Colonic mucosa (tissue), 4 donors: Measurements from ENCODE around the gene MBOAT1. TPM values are rescaled to one million over a fixed set of nuclear protein-coding genes. Genes with fewer than 3 reads are reported as not detected.

Experiments
- DNase-seq: peaks from one replicate; pipeline ENCODE4 v3.0.0-alpha.2; 2020
- H3K27ac ChIP-seq: fragments of 200-600 bp; one replicate; pipeline ENCODE4 v1.8.0; 2021
- H3K27me3 ChIP-seq: fragments of 200-600 bp; one replicate; pipeline ENCODE4 v1.8.0; 2021
- H3K36me3 ChIP-seq: fragments of 200-600 bp; one replicate; pipeline ENCODE4 v1.8.0; 2021
- H3K4me1 ChIP-seq: fragments of 200-600 bp; one replicate; pipeline ENCODE4 v1.8.0; 2021; ENCODE audit warnings: mild to moderate bottlenecking
- H3K4me3 ChIP-seq: fragments of 200-600 bp; one replicate; pipeline ENCODE4 v1.8.0; 2021
- H3K9ac ChIP-seq, 2 donors: one replicate each; pipeline ENCODE4 v1.7.0; 2013; ENCODE audit warnings: control low read depth in 2 of 2, low read depth in 2 of 2, low read length in 2 of 2
- H3K9me3 ChIP-seq: fragments of 200-600 bp; one replicate; pipeline ENCODE4 v1.8.0; 2021
- CTCF ChIP-seq: fragments of 200-600 bp; IDR thresholded peaks from one replicate; pipeline ENCODE4 v1.8.0; 2022; ENCODE audit warnings: antibody characterized with exemption, mild to moderate bottlenecking
- intact Hi-C: fragments of 100-400 bp; cut with DNase I; formaldehyde crosslinking; loops from one replicate; pipeline ENCODE4 v1.14.1; 2022
- total RNA-seq, 2 donors: library from RNA; stranded (reverse); fragmentation: NEBNext Ultra II Directional in 1 of 2; extraction: Animal tissue kit (Norgen Biotek cat#: 25700) in 1 of 2; gene quantifications; one replicate each; pipeline ENCODE4 v1.2.1, GENCODE V29; 2021
- donor health status: healthy.
- donor health status: DM: no; HTN: no; CAD: no.
- donor health status: DM: no; HTN: no; CAD: no.

The MBOAT1 gene
- total RNA-seq, 2 donors from 2014 or later: 45.7 to 54.1 TPM

DNA sequence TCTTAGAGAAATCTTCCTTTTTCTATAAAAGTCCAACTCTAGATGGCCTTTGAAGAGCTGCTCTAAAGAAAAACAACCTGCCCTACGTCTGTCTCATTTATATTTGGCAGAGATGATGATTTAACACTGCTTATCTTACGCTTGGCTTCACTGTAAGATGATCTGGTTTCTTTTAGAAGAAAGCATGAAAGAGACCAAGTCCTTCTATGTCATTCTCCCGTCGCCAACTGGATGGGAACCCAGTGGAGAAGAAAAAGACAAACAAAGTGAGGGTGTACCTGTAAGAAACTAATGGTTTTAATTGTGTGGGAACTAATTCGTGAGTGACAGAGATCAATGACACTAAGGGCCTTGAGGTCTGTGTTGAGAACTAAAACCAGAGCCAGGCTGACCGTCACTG, 92.8 kb downstream of the MBOAT1 start:
- Histone ChIP-seq H3K4me3 (no peak overlapping the region), H3K36me3 (peaks cover 4% of the 10 kb centered on the region), H3K4me1 (no peaks in the 10 kb centered on the region), H3K9ac (no peak overlapping the region), H3K27ac (no peak overlapping the region), H3K9me3 (no peaks in the 10 kb centered on the region), H3K27me3 (no peaks in the 10 kb centered on the region)
- DNase-seq: no peak
- intact Hi-C loops: no loop called here
- no peak for TF ChIP-seq CTCF

- Histone ChIP-seq H3K27me3 (no peaks in the 10 kb centered on the region), H3K27ac (no peak overlapping the region), H3K9ac (no peak overlapping the region), H3K36me3 (peaks cover 4% of the 10 kb centered on the region), H3K9me3 (no peaks in the 10 kb centered on the region), H3K4me1 (no peaks in the 10 kb centered on the region), H3K4me3 (no peak overlapping the region)
- no peak for DNase-seq
- TF ChIP-seq CTCF: no peak
- intact Hi-C loops: no loop called here
Measured at GRCh38 chr6:20118892-20119291, 93.4 kb downstream of the MBOAT1 start.

DNA sequence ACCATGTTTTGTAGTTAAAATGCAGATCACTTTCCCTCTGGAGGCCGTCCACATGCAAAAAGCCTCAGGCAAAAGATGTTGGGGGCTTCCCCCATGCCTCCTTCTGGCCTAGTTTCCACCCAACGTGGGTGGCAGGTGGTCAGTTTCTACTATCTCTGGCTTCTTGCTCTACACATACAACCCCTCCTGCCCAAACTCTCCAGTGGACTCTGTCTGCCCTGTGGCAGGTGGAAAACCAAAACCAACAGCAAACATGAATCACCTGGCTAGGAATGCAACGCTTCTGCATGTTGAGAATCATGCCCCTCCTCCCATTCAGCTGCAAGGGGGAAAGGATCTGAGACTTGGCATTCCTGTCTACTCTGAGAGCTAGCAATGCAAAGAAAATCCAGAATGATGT, 94.8 kb downstream of the MBOAT1 start:
- H3K9ac ChIP-seq: no peak overlapping the region
- no peaks in the 10 kb centered on the region for H3K27me3 ChIP-seq
- intact Hi-C loops: no loop called here
- no peak for TF ChIP-seq CTCF
- peaks cover 4% of the 10 kb centered on the region for H3K36me3 ChIP-seq
- H3K9me3 ChIP-seq: no peaks in the 10 kb centered on the region
- H3K27ac ChIP-seq: no peak overlapping the region
- no peak overlapping the region for H3K4me3 ChIP-seq
- H3K4me1 ChIP-seq: no peaks in the 10 kb centered on the region
- no peak for DNase-seq

GRCh38 chr6:20116792-20117191, 95.5 kb downstream of the MBOAT1 start:
- H3K36me3 ChIP-seq: peaks cover 4% of the 10 kb centered on the region

DNA sequence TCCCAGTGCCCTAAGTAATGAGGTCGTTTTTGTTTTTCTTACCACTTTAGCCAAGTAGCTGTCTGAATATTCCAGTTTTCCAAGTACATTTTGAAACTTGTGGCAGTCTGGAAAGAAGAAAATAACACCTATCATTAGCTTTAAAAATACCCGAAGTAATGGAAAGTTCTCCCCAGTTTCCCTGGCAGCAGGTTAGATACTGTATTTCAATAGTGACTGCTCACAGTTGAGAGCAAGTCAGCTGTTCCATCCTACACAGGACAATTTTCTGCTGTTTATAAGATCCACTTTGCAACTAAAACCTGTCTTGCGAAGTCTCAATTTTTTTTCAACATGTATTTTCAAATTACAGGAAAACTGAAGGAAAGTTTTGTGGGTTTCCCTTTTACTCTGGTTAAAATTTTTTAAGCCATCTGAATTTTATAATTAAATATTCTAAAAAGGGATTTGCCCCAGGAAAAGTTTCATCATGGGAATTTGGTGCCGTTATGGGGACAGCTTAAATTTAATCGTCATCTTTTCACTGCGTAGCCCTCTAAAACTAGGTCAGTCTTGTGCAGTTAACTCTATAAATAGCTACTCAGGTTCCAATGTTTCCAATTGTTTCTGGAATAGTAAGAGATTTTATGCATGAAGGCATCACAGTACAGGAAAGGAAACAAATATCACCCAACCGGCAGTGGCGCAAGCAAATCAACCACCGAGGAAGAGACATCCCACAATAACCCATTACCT, 96.9 kb downstream of the MBOAT1 start:
- Histone ChIP-seq H3K4me3 (no peak overlapping the region), H3K4me1 (no peaks in the 10 kb centered on the region), H3K36me3 (peaks cover 4% of the 10 kb centered on the region), H3K27me3 (no peaks in the 10 kb centered on the region), H3K9ac (no peak overlapping the region), H3K9me3 (no peaks in the 10 kb centered on the region), H3K27ac (no peak overlapping the region)
- DNase-seq: no peak
- TF ChIP-seq CTCF: no peak
- intact Hi-C loops: no loop called here

More at GRCh38 chr6:20116792-20117191, 95.5 kb downstream of the MBOAT1 start:
- Histone ChIP-seq H3K27ac (no peak overlapping the region), H3K27me3 (no peaks in the 10 kb centered on the region), H3K9ac (no peak overlapping the region), H3K9me3 (no peaks in the 10 kb centered on the region), H3K4me3 (no peak overlapping the region), H3K4me1 (no peaks in the 10 kb centered on the region)
- no peak for DNase-seq
- TF ChIP-seq CTCF: no peak
- intact Hi-C loops: no loop called here
